Fibroblast of skin of right biceps (primary cell): ENCODE data around the gene KCNK3.
"Not testable (repeated sequence)": the region's sequence is repeated elsewhere in the genome, so short reads cannot be mapped to it uniquely, and the experiment has no call there.

Source experiments
- DNase-seq: peaks from one replicate; pipeline ENCODE4 v3.0.0-alpha.2; 2013

The KCNK3 gene

GRCh38 chr2:26692279-26692896, at the start of gene KCNK3:
TSS of gene KCNK3 (plus strand) at chr2:26692722. CDS start at chr2:26692876, 154 bp downstream.
- DNase-seq: peak; percentile 46

GRCh38 chr2:26644188-26644835, 48.2 kb upstream of the KCNK3 start:
- no peak for DNase-seq

- DNase-seq: no peak
Measured at GRCh38 chr2:26645762-26646161, 46.8 kb upstream of the KCNK3 start.

GRCh38 chr2:26646986-26647672, 45.4 kb upstream of the KCNK3 start:
- DNase-seq: no peak

- DNase-seq: no peak
Measured at GRCh38 chr2:26647981-26648380, 44.5 kb upstream of the KCNK3 start.

- no peak for DNase-seq
Measured at GRCh38 chr2:26648516-26648915, 44.0 kb upstream of the KCNK3 start.

- no peak for DNase-seq
Measured at GRCh38 chr2:26649322-26649721, 43.2 kb upstream of the KCNK3 start.

- DNase-seq: no peak
Measured at GRCh38 chr2:26649992-26650712, 42.4 kb upstream of the KCNK3 start.

GRCh38 chr2:26650713-26651469, 41.6 kb upstream of the KCNK3 start:
- no peak for DNase-seq

GRCh38 chr2:26651470-26651771, 41.1 kb upstream of the KCNK3 start:
- no peak for DNase-seq

GRCh38 chr2:26651799-26652198, 40.7 kb upstream of the KCNK3 start:
- DNase-seq: no peak

GRCh38 chr2:26652361-26653041, 40.0 kb upstream of the KCNK3 start:
- DNase-seq: peak; percentile 8

GRCh38 chr2:26653207-26654060, 39.1 kb upstream of the KCNK3 start:
- DNase-seq: no peak

GRCh38 chr2:26654061-26654340, 38.5 kb upstream of the KCNK3 start:
- no peak for DNase-seq

- not testable (repeated sequence) for DNase-seq
Measured at GRCh38 chr2:26655120-26655519, 37.4 kb upstream of the KCNK3 start.

- no peak for DNase-seq
Measured at GRCh38 chr2:26655611-26656195, 36.8 kb upstream of the KCNK3 start.

GRCh38 chr2:26657265-26657664, 35.3 kb upstream of the KCNK3 start:
- DNase-seq: no peak

GRCh38 chr2:26658691-26659346, 33.7 kb upstream of the KCNK3 start:
- no peak for DNase-seq

GRCh38 chr2:26660363-26660962, 32.1 kb upstream of the KCNK3 start:
- DNase-seq: no peak

- not testable (repeated sequence) for DNase-seq
Measured at GRCh38 chr2:26665296-26665695, 27.2 kb upstream of the KCNK3 start.
